ENCODE results near the gene ZNF771. TPM values are rescaled to one million over a fixed set of nuclear protein-coding genes. Genes with fewer than 3 reads are reported as not detected.

ZNF771 gene
- total and polyA plus RNA-seq, 4 experiments from 2014 or later = 1.4 to 6.5 (median 5.5) TPM

- H3K27ac Mint-ChIP-seq = peak within 1 kb of the TSS in 2 of 7 donors; percentile 70 to 84
- CTCF ChIA-PET (ENCODE audit: partially characterized antibody) = interaction anchor here (0.6 to 2.6 kb wide), 55 partner anchors 8 to 364 kb away, joined by 3 to 39 read pairs (median 5); partner anchors contain the start of genes ALDOA, CORO1A, SEPHS2 and ZNF688
- H3K27me3 Mint-ChIP-seq = no peaks in the 10 kb centered on the region
- DNase-seq = peak; percentile 95 to 99 (median 98)
- H3K4me3 Mint-ChIP-seq = peak within 1 kb of the TSS in 1 of 8 donors; percentile 35
- POLR2A ChIA-PET (ENCODE audit: partially characterized antibody) = interaction anchor here (0.6 to 3.0 kb wide), 50 partner anchors 11 to 1446 kb away, joined by 3 to 91 read pairs (median 8); partner anchors contain the start of genes ALDOA, CD2BP2, CORO1A and FBRS
- Histone ChIP-seq H3K9me3 (ENCODE audit: control insufficient read depth in 1 of 2, low read length in 2 of 2) (no peaks in the 10 kb centered on the region), H3K27ac (ENCODE audit: low read depth, low read length) (peak within 1 kb of the TSS; percentile 72), H3K27me3 (ENCODE audit: insufficient read depth, low read length) (no peaks in the 10 kb centered on the region), H3K4me3 (ENCODE audit: low read length in 2 of 2) (peak within 1 kb of the TSS; percentile 76 to 84), H3K36me3 (ENCODE audit: insufficient read depth, low read length) (peaks cover 8% of the 10 kb centered on the region), H3K4me1 (ENCODE audit: insufficient read depth, low read length) (peaks cover 32% of the 10 kb centered on the region)
- intact Hi-C loops (cut with micrococcal nuclease) = loop anchor here (1.0 to 2.0 kb wide), 12 partner anchors 12 to 228 kb away; partner anchors contain the start of genes FBRS, ITGAL, SEPHS2 and ZNF764
- no peaks in the 10 kb centered on the region for H3K9me3 Mint-ChIP-seq
- peaks cover 17 to 28% (median 21%) of the 10 kb centered on the region in 4 donors for H3K4me1 Mint-ChIP-seq
- H3K36me3 Mint-ChIP-seq = peaks cover 15 to 16% of the 10 kb centered on the region in 2 donors
Measured at GRCh38 chr16:30429678-30430427, 22.4 kb downstream of the ZNF771 start, which contains the start of gene DCTPP1. DCTPP1 (minus strand) TSS chr16:30430030; CDS start chr16:30429980, 50 bp downstream.

- ChIA-PET CTCF (ENCODE audit: partially characterized antibody) (interaction anchor here (0.5 to 2.6 kb wide), 43 partner anchors 10 to 327 kb away, joined by 3 to 39 read pairs (median 6); partner anchors contain the start of genes CORO1A, SEPHS2, ZNF688 and ZNF689), POLR2A (ENCODE audit: partially characterized antibody) (interaction anchor here (0.6 to 3.0 kb wide), 44 partner anchors 11 to 1447 kb away, joined by 3 to 91 read pairs (median 8); partner anchors contain the start of genes ALDOA, CD2BP2, CORO1A and FBRS)
- H3K27ac Mint-ChIP-seq = no peak overlapping the region
- Histone ChIP-seq H3K9me3 (ENCODE audit: control insufficient read depth in 1 of 2, low read length in 2 of 2) (no peaks in the 10 kb centered on the region), H3K36me3 (ENCODE audit: insufficient read depth, low read length) (peaks cover 8% of the 10 kb centered on the region), H3K27ac (ENCODE audit: low read depth, low read length) (peak overlapping the region; percentile 59), H3K4me1 (ENCODE audit: insufficient read depth, low read length) (peaks cover 32% of the 10 kb centered on the region), H3K27me3 (ENCODE audit: insufficient read depth, low read length) (no peaks in the 10 kb centered on the region), H3K4me3 (ENCODE audit: low read length in 2 of 2) (no peak overlapping the region)
- H3K27me3 Mint-ChIP-seq = no peaks in the 10 kb centered on the region
- H3K4me1 Mint-ChIP-seq = peaks cover 20 to 31% (median 23%) of the 10 kb centered on the region in 4 donors
- intact Hi-C loops (cut with micrococcal nuclease) = loop anchor here (1.0 to 2.0 kb wide), 12 partner anchors 12 to 228 kb away; partner anchors contain the start of genes FBRS, ITGAL, SEPHS2 and ZNF764
- no peak overlapping the region for H3K4me3 Mint-ChIP-seq
- no peak for DNase-seq
- H3K9me3 Mint-ChIP-seq = no peaks in the 10 kb centered on the region
- peaks cover 15% of the 10 kb centered on the region in 2 donors for H3K36me3 Mint-ChIP-seq
Measured at GRCh38 chr16:30430428-30430970, 23.1 kb downstream of the ZNF771 start.

DNA sequence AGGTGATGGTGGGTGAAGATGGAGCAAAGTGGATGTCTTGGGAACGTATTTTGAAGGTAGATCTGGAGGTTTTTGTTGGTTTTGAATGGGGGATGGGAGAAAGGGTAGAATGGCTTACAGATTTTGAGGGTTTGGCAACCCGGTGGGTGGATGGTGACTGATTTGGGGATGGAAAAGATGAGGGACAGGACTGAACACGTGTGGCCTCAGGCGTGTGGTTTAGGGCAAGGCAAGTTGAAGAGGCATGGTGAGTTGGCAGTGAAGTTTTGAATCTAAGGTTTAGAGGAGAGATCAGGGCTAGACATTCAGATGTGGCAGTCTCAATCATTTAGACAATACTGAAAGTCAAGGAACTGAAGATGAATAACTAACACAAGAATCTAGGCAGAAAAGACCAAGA lies 27.4 kb downstream of the ZNF771 start:
- CTCF ChIA-PET (ENCODE audit: partially characterized antibody) = no interaction called here
- Histone ChIP-seq H3K27ac (ENCODE audit: low read depth, low read length) (no peak overlapping the region), H3K36me3 (ENCODE audit: insufficient read depth, low read length) (no peaks in the 10 kb centered on the region), H3K9me3 (ENCODE audit: control insufficient read depth in 1 of 2, low read length in 2 of 2) (no peaks in the 10 kb centered on the region), H3K27me3 (ENCODE audit: insufficient read depth, low read length) (no peaks in the 10 kb centered on the region), H3K4me3 (ENCODE audit: low read length in 2 of 2) (no peak overlapping the region), H3K4me1 (ENCODE audit: insufficient read depth, low read length) (peaks cover 21% of the 10 kb centered on the region)
- H3K36me3 Mint-ChIP-seq = no peaks in the 10 kb centered on the region
- H3K27ac Mint-ChIP-seq = peak overlapping the region; percentile 10 to 91 (median 72)
- peaks cover 9 to 21% (median 18%) of the 10 kb centered on the region in 4 donors for H3K4me1 Mint-ChIP-seq
- no peaks in the 10 kb centered on the region for H3K9me3 Mint-ChIP-seq
- H3K27me3 Mint-ChIP-seq = no peaks in the 10 kb centered on the region
- POLR2A ChIA-PET (ENCODE audit: partially characterized antibody) = interaction anchor here (1.4 to 29.5 kb wide), 2 partner anchors 10 to 51 kb away, joined by 5 to 1162 read pairs; partner anchors contain the start of genes ITGAL and SEPHS2
- intact Hi-C loops (cut with micrococcal nuclease) = no loop called here
- DNase-seq = no peak
- H3K4me3 Mint-ChIP-seq = peak overlapping the region in 3 of 8 donors; percentile 1 to 6 (median 3)

DNA sequence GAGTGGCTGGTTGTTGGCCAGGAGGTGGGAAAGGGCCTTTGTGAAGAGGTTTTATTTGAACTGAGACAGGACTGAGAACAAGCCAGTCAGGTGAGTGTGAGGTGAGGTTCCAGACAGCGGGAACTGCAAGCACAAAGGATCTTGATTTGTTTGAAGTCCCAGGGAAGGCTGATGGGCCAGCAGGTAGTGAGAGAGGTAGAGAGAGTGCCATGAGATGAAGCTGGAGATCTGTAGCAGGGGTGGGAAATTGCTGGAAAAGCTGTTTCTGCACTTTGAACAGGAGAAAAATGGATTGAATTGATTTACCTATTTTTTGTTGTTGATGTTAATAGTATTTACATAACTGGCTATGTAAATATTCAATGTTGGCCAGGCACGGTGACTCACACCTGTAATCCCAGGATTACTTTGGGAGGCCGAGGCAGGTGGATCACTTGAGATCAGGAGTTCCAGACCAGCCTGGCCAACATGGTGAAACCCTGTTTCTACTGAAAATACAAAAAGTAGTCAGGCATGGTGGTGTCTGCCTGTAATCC lies 30.2 kb downstream of the ZNF771 start:
- H3K36me3 ChIP-seq (ENCODE audit: insufficient read depth, low read length) = no peaks in the 10 kb centered on the region
- H3K4me3 ChIP-seq (ENCODE audit: low read length in 2 of 2) = no peak overlapping the region
- H3K27me3 ChIP-seq (ENCODE audit: insufficient read depth, low read length) = no peaks in the 10 kb centered on the region
- Mint-ChIP-seq H3K4me3 (no peak overlapping the region), H3K27ac (peak overlapping the region in 2 of 7 donors; percentile 64 to 78), H3K9me3 (no peaks in the 10 kb centered on the region), H3K27me3 (no peaks in the 10 kb centered on the region), H3K36me3 (no peaks in the 10 kb centered on the region), H3K4me1 (peaks cover 9 to 24% (median 17%) of the 10 kb centered on the region in 4 donors)
- H3K4me1 ChIP-seq (ENCODE audit: insufficient read depth, low read length) = peaks cover 13% of the 10 kb centered on the region
- CTCF ChIA-PET (ENCODE audit: partially characterized antibody) = interaction anchor here (0.6 to 1.3 kb wide), 2 partner anchors 12 to 139 kb away, joined by 3 to 4 read pairs; no protein-coding TSS in a partner anchor
- intact Hi-C loops (cut with micrococcal nuclease) = no loop called here
- H3K27ac ChIP-seq (ENCODE audit: low read depth, low read length) = no peak overlapping the region
- no peaks in the 10 kb centered on the region for H3K9me3 ChIP-seq (ENCODE audit: control insufficient read depth in 1 of 2, low read length in 2 of 2)
- POLR2A ChIA-PET (ENCODE audit: partially characterized antibody) = interaction anchor here (29.5 kb wide), 1 partner anchor 48 kb away, joined by 1162 read pairs; the partner anchor contains the start of gene ITGAL
- no peak for DNase-seq

DNA sequence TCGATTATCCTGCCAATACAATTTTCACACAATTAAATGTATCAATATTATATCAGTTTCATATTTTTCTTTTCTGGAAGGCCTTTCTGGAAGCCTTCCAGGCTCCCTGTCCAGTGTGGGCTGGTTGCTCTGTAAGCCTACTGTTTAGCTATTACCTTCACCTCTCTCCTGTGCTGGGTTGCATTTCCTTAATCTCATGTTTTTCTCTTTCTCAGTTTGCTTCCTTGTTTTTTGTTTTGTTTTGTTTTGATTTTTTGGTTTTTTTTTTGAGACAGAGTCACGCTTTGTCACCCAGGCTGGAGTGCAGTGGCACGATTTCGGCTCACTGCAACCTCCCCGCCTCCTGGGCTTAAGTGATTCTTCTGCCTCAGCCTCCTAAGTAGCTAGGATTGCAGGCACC lies 31.4 kb downstream of the ZNF771 start:
- Histone ChIP-seq H3K4me3 (ENCODE audit: low read length in 2 of 2) (no peak overlapping the region), H3K4me1 (ENCODE audit: insufficient read depth, low read length) (peaks cover 19% of the 10 kb centered on the region), H3K9me3 (ENCODE audit: control insufficient read depth in 1 of 2, low read length in 2 of 2) (no peaks in the 10 kb centered on the region), H3K36me3 (ENCODE audit: insufficient read depth, low read length) (no peaks in the 10 kb centered on the region), H3K27ac (ENCODE audit: low read depth, low read length) (no peak overlapping the region), H3K27me3 (ENCODE audit: insufficient read depth, low read length) (no peaks in the 10 kb centered on the region)
- Mint-ChIP-seq H3K27me3 (no peaks in the 10 kb centered on the region), H3K36me3 (peaks cover 9 to 10% of the 10 kb centered on the region in 2 donors), H3K4me1 (peaks cover 12 to 32% (median 22%) of the 10 kb centered on the region in 4 donors), H3K9me3 (no peaks in the 10 kb centered on the region), H3K27ac (peak overlapping the region in 2 of 7 donors; percentile 51 to 60), H3K4me3 (no peak overlapping the region)
- intact Hi-C loops (cut with micrococcal nuclease) = no loop called here
- ChIA-PET POLR2A (ENCODE audit: partially characterized antibody) (interaction anchor here (29.5 kb wide), 1 partner anchor 47 kb away, joined by 1162 read pairs; the partner anchor contains the start of gene ITGAL), CTCF (ENCODE audit: partially characterized antibody) (no interaction called here)
- DNase-seq = no peak

DNA sequence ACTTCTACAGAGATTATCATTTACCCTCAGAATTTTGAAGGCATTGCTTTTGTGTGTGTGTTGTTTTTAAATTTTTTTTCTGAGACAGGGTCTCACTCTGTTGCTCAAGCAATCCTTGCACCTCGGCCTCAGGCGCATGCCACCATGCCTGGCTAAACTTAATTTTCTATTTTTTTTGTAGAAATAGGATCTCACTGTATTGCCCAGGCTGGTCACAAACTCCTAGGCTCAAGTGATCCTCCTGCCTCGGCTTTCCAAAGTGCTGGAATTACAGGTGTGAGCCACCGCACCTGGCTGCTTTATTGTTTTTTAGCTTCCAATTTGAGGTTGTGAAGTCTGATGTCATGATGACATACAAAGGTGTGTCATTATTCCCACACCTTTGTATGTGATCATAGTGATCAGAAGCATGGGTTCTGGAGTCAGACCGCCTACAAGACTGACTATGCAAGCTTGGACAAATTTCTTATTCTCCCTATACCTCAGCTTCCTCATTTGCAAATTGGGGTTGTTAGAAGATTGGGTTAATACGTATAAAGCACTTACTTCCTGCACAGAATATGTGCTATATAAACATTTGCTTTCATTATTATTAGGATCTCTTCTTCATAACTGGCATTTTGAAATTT lies 32.4 kb downstream of the ZNF771 start:
- H3K27ac ChIP-seq (ENCODE audit: low read depth, low read length) = no peak overlapping the region
- H3K4me1 Mint-ChIP-seq = peaks cover 15 to 32% (median 20%) of the 10 kb centered on the region in 4 donors
- peaks cover 19% of the 10 kb centered on the region for H3K4me1 ChIP-seq (ENCODE audit: insufficient read depth, low read length)
- CTCF ChIA-PET (ENCODE audit: partially characterized antibody) = interaction anchor here (1.2 kb wide), 1 partner anchor 158 kb away, joined by 3 read pairs; no protein-coding TSS in a partner anchor
- H3K4me3 Mint-ChIP-seq = peak overlapping the region in 1 of 8 donors; percentile 36
- no peak overlapping the region for H3K27ac Mint-ChIP-seq
- peaks cover 12 to 14% of the 10 kb centered on the region in 2 donors for H3K36me3 Mint-ChIP-seq
- no peaks in the 10 kb centered on the region for H3K36me3 ChIP-seq (ENCODE audit: insufficient read depth, low read length)
- H3K27me3 ChIP-seq (ENCODE audit: insufficient read depth, low read length) = no peaks in the 10 kb centered on the region
- no peak overlapping the region for H3K4me3 ChIP-seq (ENCODE audit: low read length in 2 of 2)
- no peaks in the 10 kb centered on the region for H3K9me3 Mint-ChIP-seq
- DNase-seq = no peak
- intact Hi-C loops (cut with micrococcal nuclease) = no loop called here
- H3K27me3 Mint-ChIP-seq = no peaks in the 10 kb centered on the region
- no peaks in the 10 kb centered on the region for H3K9me3 ChIP-seq (ENCODE audit: control insufficient read depth in 1 of 2, low read length in 2 of 2)
- POLR2A ChIA-PET (ENCODE audit: partially characterized antibody) = interaction anchor here (1.5 to 29.5 kb wide), 2 partner anchors 22 to 46 kb away, joined by 4 to 1162 read pairs; partner anchors contain the start of gene ITGAL

Measured in CD4-positive, alpha-beta memory T cell (primary cell).